HepG2 (cell line): ENCODE results near the gene CXXC5. TPM values are rescaled to one million over a fixed set of nuclear protein-coding genes. Genes with fewer than 3 reads are reported as not detected.

Experiments used
- ADNP ChIP-seq: sonication (generic); formaldehyde crosslinking; IDR thresholded peaks from 2 replicates; pipeline ENCODE4 v1.4.0; 2020; ENCODE audit warnings: missing genetic modification reagents
- CBX1 ChIP-seq: IDR thresholded peaks from one replicate; pipeline ENCODE4 v1.6.1; 2016; ENCODE audit warnings: antibody characterized with exemption, low read depth
- DPF2 ChIP-seq: sonication (generic); formaldehyde crosslinking; IDR thresholded peaks from 2 replicates; pipeline ENCODE4 v1.4.0; 2020; ENCODE audit warnings: mild to moderate bottlenecking, low read depth, missing genetic modification reagents, borderline replicate concordance
- EHMT2 ChIP-seq: fragments of 200-600 bp; sonication (generic); IDR thresholded peaks from 2 replicates; pipeline ENCODE4 v1.7.0; 2017; ENCODE audit warnings: antibody characterized with exemption, low read depth, low read length, borderline replicate concordance
- FOXK1 ChIP-seq: sonication (generic); formaldehyde crosslinking; IDR thresholded peaks from 2 replicates; pipeline ENCODE4 v1.4.0; 2020; ENCODE audit warnings: low read depth, missing genetic modification reagents, borderline replicate concordance
- FOXK2 ChIP-seq: fragments of 450-650 bp; IDR thresholded peaks from 2 replicates; pipeline ENCODE4 v1.6.1; 2016
- GABPB1 ChIP-seq: IDR thresholded peaks from 2 replicates; pipeline ENCODE4 v1.6.1; 2016; ENCODE audit warnings: mild to moderate bottlenecking, missing genetic modification reagents, moderate library complexity, missing compliant biosample characterization
- GATA4 ChIP-seq: sonication (generic); IDR thresholded peaks from 2 replicates; pipeline ENCODE4 v1.6.1; 2016; ENCODE audit warnings: antibody characterized with exemption, low read depth, borderline replicate concordance
- HDAC2 ChIP-seq: sonication (generic); formaldehyde crosslinking; IDR thresholded peaks from 2 replicates; pipeline ENCODE4 v1.4.0; 2020; ENCODE audit warnings: missing genetic modification reagents
- ISX ChIP-seq: sonication (generic); formaldehyde crosslinking; conservative IDR thresholded peaks from 2 replicates; pipeline ENCODE4 v1.5.0; 2020; ENCODE audit warnings: missing genetic modification reagents
- KDM1A ChIP-seq: IDR thresholded peaks from 2 replicates; pipeline ENCODE4 v1.6.1; 2016; ENCODE audit warnings: missing compliant biosample characterization
- KDM6A ChIP-seq: IDR thresholded peaks from 2 replicates; pipeline ENCODE4 v1.6.1; 2016; ENCODE audit warnings: low read depth
- SMAD9 ChIP-seq: sonication (generic); formaldehyde crosslinking; IDR thresholded peaks from 2 replicates; pipeline ENCODE4 v1.5.1; 2020; ENCODE audit warnings: mild to moderate bottlenecking, missing genetic modification reagents
- ZNF274 ChIP-seq: sonication (generic); formaldehyde crosslinking; IDR thresholded peaks from 2 replicates; pipeline ENCODE4 v1.5.1; 2020; ENCODE audit warnings: mild to moderate bottlenecking, missing genetic modification reagents
- ZNF546 ChIP-seq: sonication (generic); formaldehyde crosslinking; conservative IDR thresholded peaks from 2 replicates; pipeline ENCODE4 v1.8.1; 2023; ENCODE audit warnings: mild to moderate bottlenecking, missing genetic modification reagents
- ZNF768 ChIP-seq: sonication (generic); formaldehyde crosslinking; IDR thresholded peaks from 2 replicates; pipeline ENCODE4 v1.4.0; 2020; ENCODE audit warnings: missing genetic modification reagents
- ZNF841 ChIP-seq: sonication (generic); formaldehyde crosslinking; IDR thresholded peaks from 2 replicates; pipeline ENCODE4 v1.8.1; 2023; ENCODE audit warnings: missing genetic modification reagents, borderline replicate concordance
- ZSCAN9 ChIP-seq: IDR thresholded peaks from 2 replicates; pipeline ENCODE4 v1.6.1; 2016; ENCODE audit warnings: borderline replicate concordance
- polyA plus RNA-seq, 8 experiments: library from polyadenylated mRNA; depleted of rRNA in 3 of 8; stranded (reverse) in 7 of 8; unstranded in 1 of 8; fragments of >200 nt; fragmentation: Illumina TruSeq in 4 of 8; extraction: Trizol in 4 of 8; gene quantifications; 2 replicates each; pipeline versions ENCODE4 v1.2.1 to v1.2.3, GENCODE V29; 2011 to 2016; ENCODE audit warnings: low read depth in 4 of 8, missing spikeins in 1 of 8, mixed read lengths in 1 of 8; ENCODE audit not compliant: insufficient read depth in 1 of 8
- total RNA-seq, 5 experiments: library from RNA; depleted of rRNA; stranded (reverse); fragments of >200 nt; fragmentation: Illumina TruSeq; extraction: Trizol; gene quantifications; 2 replicates each; pipeline ENCODE4 v1.2.3, GENCODE V29; 2016; ENCODE audit warnings: low read depth in 1 of 5
- TF ChIP-seq, protein P1 (sequence below): sonication (generic); formaldehyde crosslinking; IDR thresholded peaks from 2 replicates; pipeline ENCODE4 v1.5.0; 2020; ENCODE audit warnings: mild to moderate bottlenecking, missing genetic modification reagents, borderline replicate concordance
- TF ChIP-seq, protein P2 (sequence below): IDR thresholded peaks from 2 replicates; pipeline ENCODE4 v1.6.1; 2016; ENCODE audit warnings: missing compliant biosample characterization, missing genetic modification reagents, borderline replicate concordance
- TF ChIP-seq, protein P3 (sequence below), 2 experiments: sonication (generic) in 1 of 2; formaldehyde crosslinking in 1 of 2; IDR thresholded peaks; 2 replicates each; pipeline versions ENCODE4 v1.4.0 to v1.6.1; 2016 to 2020; ENCODE audit warnings: borderline replicate concordance in 1 of 2, low read depth in 1 of 2, mild to moderate bottlenecking in 1 of 2, missing genetic modification reagents in 1 of 2
- TF ChIP-seq, protein P4 (sequence below): sonication (generic); formaldehyde crosslinking; IDR thresholded peaks from 2 replicates; pipeline ENCODE4 v1.5.0; 2020; ENCODE audit warnings: missing genetic modification reagents

CXXC5 gene
- total and polyA plus RNA-seq, 2 of the 13 experiments (the other 11 are each of a cell fraction or from before 2014, with no cell fraction given), result 32.3 to 33.0 TPM

DNA sequence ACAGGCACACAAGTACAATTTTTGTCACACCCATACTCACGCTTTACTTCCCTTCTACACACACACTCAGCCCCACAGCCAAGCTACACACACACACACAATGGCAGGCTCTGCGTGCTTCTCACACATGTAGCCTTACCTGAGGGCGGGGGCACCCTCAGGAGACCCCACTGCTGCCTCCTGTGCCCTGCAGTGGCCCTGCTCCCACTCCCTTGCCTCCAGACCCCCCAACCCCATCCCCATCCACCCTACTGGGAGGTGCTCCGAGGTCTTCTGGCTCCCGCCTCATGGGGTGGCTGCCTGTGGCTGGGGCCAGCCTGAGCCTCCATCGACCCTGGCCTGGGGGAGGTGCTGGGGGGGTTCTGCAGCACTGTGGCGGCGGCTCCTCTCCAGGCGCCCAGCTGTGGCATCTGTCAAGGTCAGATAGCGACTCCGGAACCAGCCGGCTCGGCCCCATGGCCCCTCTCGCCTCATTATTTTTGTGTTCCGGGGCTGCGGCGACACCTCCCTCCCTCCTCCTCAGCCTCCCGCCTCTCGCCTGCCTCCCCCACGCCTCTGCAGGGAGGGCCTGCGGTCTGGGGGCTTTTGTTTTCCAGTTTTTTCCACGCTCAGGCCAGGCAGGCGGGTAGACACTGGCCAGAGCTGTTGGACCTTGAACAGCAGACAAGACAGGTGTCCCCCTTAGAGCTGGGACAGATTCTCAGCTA lies 21.7 kb downstream of the CXXC5 start (continued):
- TF ChIP-seq HDAC2, result peak; percentile 25; the same call in 1 of the 2 replicates
- no peak for TF ChIP-seq FOXK2
- no peak for TF ChIP-seq ZNF546
- no peak for TF ChIP-seq DPF2 (CRISPR knock-in tag)
- no peak for TF ChIP-seq KDM1A
- TF ChIP-seq, protein P1, sequence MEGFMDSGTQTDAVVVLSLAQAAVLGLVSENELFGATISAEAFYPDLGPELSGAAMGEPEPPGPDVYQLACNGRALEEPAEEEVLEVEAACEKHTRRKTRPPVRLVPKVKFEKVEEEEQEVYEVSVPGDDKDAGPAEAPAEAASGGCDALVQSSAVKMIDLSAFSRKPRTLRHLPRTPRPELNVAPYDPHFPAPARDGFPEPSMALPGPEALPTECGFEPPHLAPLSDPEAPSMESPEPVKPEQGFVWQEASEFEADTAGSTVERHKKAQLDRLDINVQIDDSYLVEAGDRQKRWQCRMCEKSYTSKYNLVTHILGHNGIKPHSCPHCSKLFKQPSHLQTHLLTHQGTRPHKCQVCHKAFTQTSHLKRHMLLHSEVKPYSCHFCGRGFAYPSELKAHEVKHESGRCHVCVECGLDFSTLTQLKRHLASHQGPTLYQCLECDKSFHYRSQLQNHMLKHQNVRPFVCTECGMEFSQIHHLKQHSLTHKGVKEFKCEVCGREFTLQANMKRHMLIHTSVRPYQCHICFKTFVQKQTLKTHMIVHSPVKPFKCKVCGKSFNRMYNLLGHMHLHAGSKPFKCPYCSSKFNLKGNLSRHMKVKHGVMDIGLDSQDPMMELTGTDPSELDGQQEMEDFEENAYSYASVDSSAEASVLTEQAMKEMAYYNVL (CRISPR knock-in tag), result no peak
- no peak for TF ChIP-seq GATA4
- TF ChIP-seq ZSCAN9, result peak; percentile 54; the same call in 1 of the 2 replicates
- no peak for TF ChIP-seq ZNF274 (CRISPR knock-in tag)
- TF ChIP-seq, protein P2, sequence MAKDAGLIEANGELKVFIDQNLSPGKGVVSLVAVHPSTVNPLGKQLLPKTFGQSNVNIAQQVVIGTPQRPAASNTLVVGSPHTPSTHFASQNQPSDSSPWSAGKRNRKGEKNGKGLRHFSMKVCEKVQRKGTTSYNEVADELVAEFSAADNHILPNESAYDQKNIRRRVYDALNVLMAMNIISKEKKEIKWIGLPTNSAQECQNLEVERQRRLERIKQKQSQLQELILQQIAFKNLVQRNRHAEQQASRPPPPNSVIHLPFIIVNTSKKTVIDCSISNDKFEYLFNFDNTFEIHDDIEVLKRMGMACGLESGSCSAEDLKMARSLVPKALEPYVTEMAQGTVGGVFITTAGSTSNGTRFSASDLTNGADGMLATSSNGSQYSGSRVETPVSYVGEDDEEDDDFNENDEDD, result peak; percentile 41; the same call in 1 of the 2 replicates
- TF ChIP-seq ISX (CRISPR knock-in tag), result no peak
- no peak for TF ChIP-seq EHMT2
- TF ChIP-seq ZNF841 (CRISPR knock-in tag), result no peak
- TF ChIP-seq, protein P3, sequence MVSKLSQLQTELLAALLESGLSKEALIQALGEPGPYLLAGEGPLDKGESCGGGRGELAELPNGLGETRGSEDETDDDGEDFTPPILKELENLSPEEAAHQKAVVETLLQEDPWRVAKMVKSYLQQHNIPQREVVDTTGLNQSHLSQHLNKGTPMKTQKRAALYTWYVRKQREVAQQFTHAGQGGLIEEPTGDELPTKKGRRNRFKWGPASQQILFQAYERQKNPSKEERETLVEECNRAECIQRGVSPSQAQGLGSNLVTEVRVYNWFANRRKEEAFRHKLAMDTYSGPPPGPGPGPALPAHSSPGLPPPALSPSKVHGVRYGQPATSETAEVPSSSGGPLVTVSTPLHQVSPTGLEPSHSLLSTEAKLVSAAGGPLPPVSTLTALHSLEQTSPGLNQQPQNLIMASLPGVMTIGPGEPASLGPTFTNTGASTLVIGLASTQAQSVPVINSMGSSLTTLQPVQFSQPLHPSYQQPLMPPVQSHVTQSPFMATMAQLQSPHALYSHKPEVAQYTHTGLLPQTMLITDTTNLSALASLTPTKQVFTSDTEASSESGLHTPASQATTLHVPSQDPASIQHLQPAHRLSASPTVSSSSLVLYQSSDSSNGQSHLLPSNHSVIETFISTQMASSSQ (IDR thresholded peaks at IDR 0.05; ENCODE audit: low read depth), result no peak
- TF ChIP-seq, protein P3 (CRISPR knock-in tag; IDR thresholded peaks at IDR 0.05; ENCODE audit: borderline replicate concordance), result no peak
- TF ChIP-seq FOXK1 (CRISPR knock-in tag), result no peak
- no peak for TF ChIP-seq CBX1
- TF ChIP-seq GABPB1 (CRISPR knock-in tag), result peak; percentile 61; the same call in 1 of the 2 replicates
- TF ChIP-seq, protein P4, sequence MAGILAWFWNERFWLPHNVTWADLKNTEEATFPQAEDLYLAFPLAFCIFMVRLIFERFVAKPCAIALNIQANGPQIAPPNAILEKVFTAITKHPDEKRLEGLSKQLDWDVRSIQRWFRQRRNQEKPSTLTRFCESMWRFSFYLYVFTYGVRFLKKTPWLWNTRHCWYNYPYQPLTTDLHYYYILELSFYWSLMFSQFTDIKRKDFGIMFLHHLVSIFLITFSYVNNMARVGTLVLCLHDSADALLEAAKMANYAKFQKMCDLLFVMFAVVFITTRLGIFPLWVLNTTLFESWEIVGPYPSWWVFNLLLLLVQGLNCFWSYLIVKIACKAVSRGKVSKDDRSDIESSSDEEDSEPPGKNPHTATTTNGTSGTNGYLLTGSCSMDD (CRISPR knock-in tag), result no peak
- TF ChIP-seq KDM6A (CRISPR knock-in tag), result no peak
- no peak for TF ChIP-seq ZNF768 (CRISPR knock-in tag)
- TF ChIP-seq SMAD9 (CRISPR knock-in tag), result no peak
- no peak for TF ChIP-seq ADNP (CRISPR knock-in tag)
